ENCODE measurements around the gene CXCL9.
"Not testable (repeated sequence)": the region's sequence is repeated elsewhere in the genome, so short reads cannot be mapped to it uniquely, and the experiment has no call there.

The CXCL9 gene

GRCh38 chr4:75962072-75962471 is 45.2 kb downstream of the CXCL9 start:
- not testable (repeated sequence) for DNase-seq (ENCODE audit: low read depth in 3 of 3, low spot score in 1 of 3)

- not testable (repeated sequence) for DNase-seq (ENCODE audit: low read depth in 3 of 3, low spot score in 1 of 3)
These were observed 48.8 kb downstream of the CXCL9 start for GRCh38 chr4:75958546-75958945.

- not testable (repeated sequence) for DNase-seq (ENCODE audit: low read depth in 3 of 3, low spot score in 1 of 3)
These were observed 52.5 kb downstream of the CXCL9 start for GRCh38 chr4:75954811-75955210.

GRCh38 chr4:75953509-75953908 is 53.8 kb downstream of the CXCL9 start:
- no peak for DNase-seq (ENCODE audit: low read depth in 3 of 3, low spot score in 1 of 3)
